SK-N-MC (cell line): ENCODE measurements around the gene MAP3K7CL.

Source experiments
- EZH2 ChIP-seq: fragments of 200-600 bp; sonication (generic); IDR thresholded peaks from one replicate; pipeline ENCODE4 v1.6.1; 2017; ENCODE audit warnings: antibody characterized with exemption
- POLR2AphosphoS5 ChIP-seq: IDR thresholded peaks from 2 replicates; pipeline ENCODE4 v1.6.1; 2012; ENCODE audit warnings: mild to moderate bottlenecking, low read depth, low read length, borderline replicate concordance

DNA sequence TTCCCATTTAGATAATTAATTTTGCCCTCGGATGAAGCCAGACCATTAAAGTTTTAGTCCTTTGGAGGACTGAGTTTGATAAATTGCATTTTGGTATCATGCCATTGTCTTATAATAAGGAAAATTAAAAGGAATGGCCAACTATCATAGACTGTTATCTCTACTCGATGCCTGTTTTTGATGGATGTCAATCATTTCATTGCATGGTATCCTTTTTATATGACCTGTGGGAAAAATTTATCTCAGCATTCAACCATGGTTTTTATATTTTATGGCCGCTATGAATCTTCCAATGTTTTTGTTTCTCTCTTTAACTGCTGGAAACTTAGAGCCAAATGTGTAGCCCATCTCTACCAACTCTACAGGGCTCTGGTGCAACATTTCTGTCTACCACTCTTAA lies 47.1 kb upstream of the MAP3K7CL start:
- TF ChIP-seq EZH2 (no peak), POLR2AphosphoS5 (no peak)
